EL (cell line): Measurements from ENCODE around the gene TMEM207.

Experiments
- DNase-seq: peaks from one replicate; pipeline ENCODE4 v3.0.0-alpha.2; 2016

Gene TMEM207

GRCh38 chr3:190443257-190443656 is 6.4 kb downstream of the TMEM207 start:
- DNase-seq: peak; percentile 36

- no peak for DNase-seq
These were observed 7.5 kb downstream of the TMEM207 start for GRCh38 chr3:190442240-190442639.

GRCh38 chr3:190436331-190436730 is 13.4 kb downstream of the TMEM207 start:
- DNase-seq: no peak

GRCh38 chr3:190435618-190436017 is 14.1 kb downstream of the TMEM207 start:
- peak; percentile 34 for DNase-seq

- no peak for DNase-seq
These were observed 16.1 kb downstream of the TMEM207 start for GRCh38 chr3:190433626-190434025.

- DNase-seq: peak; percentile 56
These were observed 17.5 kb downstream of the TMEM207 start for GRCh38 chr3:190432216-190432615.

- DNase-seq: no peak
These were observed 18.8 kb downstream of the TMEM207 start for GRCh38 chr3:190430906-190431305.

- DNase-seq: peak; percentile 58
These were observed 20.0 kb downstream of the TMEM207 start for GRCh38 chr3:190429681-190430080.

- no peak for DNase-seq
These were observed 22.7 kb downstream of the TMEM207 start for GRCh38 chr3:190426806-190427507.

- no peak for DNase-seq
These were observed 23.9 kb downstream of the TMEM207 start for GRCh38 chr3:190425833-190426232.

GRCh38 chr3:190424478-190425439 is 24.9 kb downstream of the TMEM207 start:
- peak; percentile 75 for DNase-seq

- DNase-seq: no peak
These were observed 25.6 kb downstream of the TMEM207 start for GRCh38 chr3:190424108-190424477.

- DNase-seq: no peak
These were observed 35.4 kb downstream of the TMEM207 start for GRCh38 chr3:190414297-190414696.

GRCh38 chr3:190404715-190405114 is 45.0 kb downstream of the TMEM207 start:
- no peak for DNase-seq

GRCh38 chr3:190401963-190402362 is 47.7 kb downstream of the TMEM207 start:
- DNase-seq: no peak

GRCh38 chr3:190399677-190400076 is 50.0 kb downstream of the TMEM207 start:
- no peak for DNase-seq

- DNase-seq: no peak
These were observed 51.8 kb downstream of the TMEM207 start for GRCh38 chr3:190397889-190398288.

GRCh38 chr3:190396001-190396400 is 53.7 kb downstream of the TMEM207 start:
- DNase-seq: no peak

- DNase-seq: no peak
These were observed 61.0 kb downstream of the TMEM207 start for GRCh38 chr3:190388703-190389102.

GRCh38 chr3:190387578-190388213 is 62.0 kb downstream of the TMEM207 start, which contains the start of gene CLDN16:
Gene CLDN16 (plus strand): TSS chr3:190388163. CDS start chr3:190388330, 167 bp downstream.
- DNase-seq: no peak

GRCh38 chr3:190385731-190386688 is 63.7 kb downstream of the TMEM207 start:
- DNase-seq: peak; percentile 97

- peak; percentile 42 for DNase-seq
These were observed 65.4 kb downstream of the TMEM207 start for GRCh38 chr3:190384309-190384756.
